D721Med (cell line): Measurements from ENCODE around the gene PCSK5.

Experiments
- DNase-seq: peaks from one replicate; pipeline ENCODE4 v3.0.0; 2011; ENCODE audit warnings: low spot score; ENCODE audit not compliant: insufficient read length
- FAIRE-seq: peaks from 2 replicates; lab custom pipeline; 2011; peaks lifted over from hg19 to GRCh38; lab: Jason Lieb, UNC
- CTCF ChIP-seq: IDR thresholded peaks from 2 replicates; pipeline ENCODE4 v1.5.1; 2012; ENCODE audit warnings: mild to moderate bottlenecking, control low read depth; ENCODE audit not compliant: insufficient read depth; ENCODE audit errors: missing control alignments

Gene PCSK5

GRCh38 chr9:76153902-76154629 is 263.6 kb downstream of the PCSK5 start:
- no peak for TF ChIP-seq CTCF
- DNase-seq (no peak), FAIRE-seq (no peak)

GRCh38 chr9:76155361-76155760 is 264.9 kb downstream of the PCSK5 start:
- no peak for FAIRE-seq
- no peak for TF ChIP-seq CTCF
- DNase-seq: no peak

- FAIRE-seq: no peak
- TF ChIP-seq CTCF: no peak
These were observed 268.2 kb downstream of the PCSK5 start for GRCh38 chr9:76158713-76159112.

GRCh38 chr9:76159293-76159926 is 268.9 kb downstream of the PCSK5 start:
- DNase-seq (no peak), FAIRE-seq (no peak)
- TF ChIP-seq CTCF: no peak

More at GRCh38 chr9:76158713-76159112, 268.2 kb downstream of the PCSK5 start:
- no peak for DNase-seq

GRCh38 chr9:76161106-76161505 is 270.6 kb downstream of the PCSK5 start:
- no peak for TF ChIP-seq CTCF
- FAIRE-seq: no peak
- no peak for DNase-seq

- DNase-seq (no peak), FAIRE-seq (no peak)
- no peak for TF ChIP-seq CTCF
These were observed 271.1 kb downstream of the PCSK5 start for GRCh38 chr9:76161541-76161940.
